Suprapubic skin (tissue), 4 donors: ENCODE results near the gene PGAM1. TPM values are rescaled to one million over a fixed set of nuclear protein-coding genes. Genes with fewer than 3 reads are reported as not detected.

Source experiments
- DNase-seq, 2 donors: peaks; one replicate each; pipeline ENCODE4 v3.0.0-alpha.2; 2019; ENCODE audit warnings: low spot score in 2 of 2
- H3K27ac ChIP-seq: fragments of 200-600 bp; sonication (generic); one replicate; pipeline ENCODE4 v1.5.1; 2019
- H3K27me3 ChIP-seq: fragments of 200-600 bp; sonication (generic); one replicate; pipeline ENCODE4 v1.5.1; 2019
- H3K36me3 ChIP-seq: fragments of 200-600 bp; sonication (generic); one replicate; pipeline ENCODE4 v1.5.1; 2019
- H3K4me1 ChIP-seq: fragments of 200-600 bp; sonication (generic); one replicate; pipeline ENCODE4 v1.5.1; 2019
- H3K4me3 ChIP-seq: fragments of 200-600 bp; sonication (generic); one replicate; pipeline ENCODE4 v1.5.1; 2019; ENCODE audit warnings: mild to moderate bottlenecking
- H3K9me3 ChIP-seq: fragments of 200-600 bp; sonication (generic); one replicate; pipeline ENCODE4 v1.5.1; 2019
- CTCF ChIP-seq, 2 donors: fragments of 200-600 bp in 1 of 2; fragments of 450-650 bp in 1 of 2; sonication (generic) in 1 of 2; IDR thresholded peaks; one replicate each; pipeline ENCODE4 v1.5.1; 2016 to 2019; ENCODE audit warnings: antibody characterized with exemption in 2 of 2, mild to moderate bottlenecking in 1 of 2, moderate library complexity in 1 of 2
- EP300 ChIP-seq: sonication (generic); formaldehyde crosslinking; IDR thresholded peaks from one replicate; pipeline ENCODE4 v1.6.1; 2017; ENCODE audit warnings: antibody characterized with exemption
- POLR2A ChIP-seq, 2 donors: fragments of 450-650 bp; IDR thresholded peaks; one replicate each; pipeline ENCODE4 v1.6.1; 2017; ENCODE audit warnings: antibody characterized with exemption in 2 of 2, mild to moderate bottlenecking in 2 of 2, moderate library complexity in 2 of 2
- POLR2AphosphoS5 ChIP-seq, 3 donors: sonication (generic); formaldehyde crosslinking; IDR thresholded peaks; one replicate each; pipeline ENCODE4 v1.6.1; 2017; ENCODE audit warnings: antibody characterized with exemption in 3 of 3
- WGBS: methylation state at CpG from one replicate; pipeline ENCODE4 v1.1.5; 2018; 5-methylcytosine and 5-hydroxymethylcytosine counted together
- total RNA-seq, 4 donors: library from RNA; depleted of rRNA; stranded (reverse); fragments of >200 nt; gene quantifications; one replicate each; pipeline ENCODE4 v1.1.0, GENCODE V29; 2016

PGAM1 gene
- total RNA-seq, 4 donors from 2014 or later: 106 to 238 (median 209) TPM

GRCh38 chr10:97381626-97382025 lies 44.4 kb upstream of the PGAM1 start:
- WGBS: 90% methylated on average over 8 of the region's 8 CpGs
- Histone ChIP-seq H3K36me3 (peaks cover 87% of the 10 kb centered on the region), H3K9me3 (no peaks in the 10 kb centered on the region), H3K4me1 (no peaks in the 10 kb centered on the region), H3K4me3 (no peak overlapping the region), H3K27ac (no peak overlapping the region), H3K27me3 (no peaks in the 10 kb centered on the region)
- no peak for TF ChIP-seq EP300
- TF ChIP-seq POLR2A (IDR thresholded peaks at IDR 0.05): no peak
- TF ChIP-seq POLR2AphosphoS5 (IDR thresholded peaks at IDR 0.05): no peak
- TF ChIP-seq CTCF (IDR thresholded peaks at IDR 0.05): no peak
- no peak for DNase-seq

DNA sequence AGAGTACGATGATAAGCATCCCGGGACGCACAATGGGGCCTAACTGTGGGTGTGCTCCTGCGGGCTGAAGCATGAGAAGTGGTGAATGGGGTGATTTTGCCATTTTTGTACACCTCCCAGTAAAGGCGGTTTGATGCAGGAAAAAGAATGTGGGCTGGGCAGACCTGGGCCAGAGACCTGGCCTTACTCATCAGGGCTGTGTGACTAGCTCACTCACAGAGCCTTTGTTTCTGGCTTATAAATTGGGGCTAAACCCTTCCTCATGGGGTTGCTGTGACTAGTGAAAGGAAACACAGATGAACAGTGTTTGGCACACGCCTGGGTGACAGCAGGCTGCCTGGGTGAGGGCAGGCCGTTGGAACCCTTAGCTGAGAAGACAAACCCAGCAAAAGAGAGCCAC lies 42.8 kb upstream of the PGAM1 start:
- 98% methylated on average over 7 of the region's 7 CpGs for WGBS
- H3K36me3 ChIP-seq: peaks cover 88% of the 10 kb centered on the region
- no peak for TF ChIP-seq EP300
- TF ChIP-seq POLR2A (IDR thresholded peaks at IDR 0.05): no peak
- TF ChIP-seq POLR2AphosphoS5 (IDR thresholded peaks at IDR 0.05): no peak
- TF ChIP-seq CTCF (IDR thresholded peaks at IDR 0.05): no peak
- H3K4me3 ChIP-seq: no peak overlapping the region
- H3K27me3 ChIP-seq: no peaks in the 10 kb centered on the region
- H3K4me1 ChIP-seq: no peaks in the 10 kb centered on the region
- no peak for DNase-seq
- H3K27ac ChIP-seq: no peak overlapping the region
- no peaks in the 10 kb centered on the region for H3K9me3 ChIP-seq

DNA sequence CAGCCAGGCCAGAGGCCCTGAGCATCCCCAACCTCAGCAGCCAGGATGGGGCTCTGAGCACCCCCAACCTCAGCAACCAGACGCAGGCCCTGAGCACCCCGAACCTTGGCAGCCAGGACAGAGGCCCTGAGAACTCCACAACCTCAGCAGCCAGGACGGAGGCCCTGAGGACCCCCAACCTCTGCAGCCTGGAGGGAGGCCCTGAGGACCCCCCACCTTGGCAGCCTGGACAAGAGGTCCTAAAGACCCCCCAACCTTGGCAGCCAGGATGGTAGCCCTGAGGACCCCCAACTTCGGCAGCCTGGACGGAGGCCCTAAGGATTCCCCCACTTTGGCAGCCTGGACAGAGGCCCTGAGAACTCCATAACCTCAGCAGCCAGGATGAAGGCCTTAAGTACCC lies 41.8 kb upstream of the PGAM1 start:
- Histone ChIP-seq H3K4me1 (no peaks in the 10 kb centered on the region), H3K36me3 (peaks cover 88% of the 10 kb centered on the region), H3K27me3 (no peaks in the 10 kb centered on the region), H3K4me3 (no peak overlapping the region), H3K9me3 (no peaks in the 10 kb centered on the region), H3K27ac (no peak overlapping the region)
- no CpG with 5 or more reads among the region's 5 CpGs for WGBS
- no peak for DNase-seq
- no peak for TF ChIP-seq CTCF (IDR thresholded peaks at IDR 0.05)

DNA sequence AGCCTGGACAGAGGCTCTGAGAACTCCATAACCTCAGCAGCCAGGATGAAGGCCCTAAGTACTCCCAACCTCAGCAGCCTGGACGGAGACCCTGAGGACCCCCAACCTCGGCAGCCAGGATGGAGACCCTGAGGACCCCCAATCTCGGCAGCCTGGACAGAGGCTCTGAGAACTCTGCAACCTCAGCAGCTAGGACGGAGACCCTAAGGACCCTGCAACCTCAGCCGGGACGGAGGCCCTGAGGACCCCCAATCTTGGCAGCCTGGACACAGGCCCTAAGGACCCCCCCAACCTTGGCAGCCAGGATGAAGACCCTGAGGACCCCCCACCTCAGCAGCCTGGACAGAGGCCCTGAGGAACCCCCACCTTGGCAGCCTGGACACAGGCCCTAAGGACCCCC lies 41.4 kb upstream of the PGAM1 start:
- Histone ChIP-seq H3K4me3 (no peak overlapping the region), H3K27ac (no peak overlapping the region), H3K27me3 (no peaks in the 10 kb centered on the region), H3K9me3 (no peaks in the 10 kb centered on the region), H3K4me1 (no peaks in the 10 kb centered on the region), H3K36me3 (peaks cover 88% of the 10 kb centered on the region)
- no peak for DNase-seq
- TF ChIP-seq POLR2A (IDR thresholded peaks at IDR 0.05): no peak
- TF ChIP-seq POLR2AphosphoS5 (IDR thresholded peaks at IDR 0.05): no peak
- no peak for TF ChIP-seq CTCF (IDR thresholded peaks at IDR 0.05)
- no peak for TF ChIP-seq EP300
- 97% methylated on average over 6 of the region's 6 CpGs for WGBS

DNA sequence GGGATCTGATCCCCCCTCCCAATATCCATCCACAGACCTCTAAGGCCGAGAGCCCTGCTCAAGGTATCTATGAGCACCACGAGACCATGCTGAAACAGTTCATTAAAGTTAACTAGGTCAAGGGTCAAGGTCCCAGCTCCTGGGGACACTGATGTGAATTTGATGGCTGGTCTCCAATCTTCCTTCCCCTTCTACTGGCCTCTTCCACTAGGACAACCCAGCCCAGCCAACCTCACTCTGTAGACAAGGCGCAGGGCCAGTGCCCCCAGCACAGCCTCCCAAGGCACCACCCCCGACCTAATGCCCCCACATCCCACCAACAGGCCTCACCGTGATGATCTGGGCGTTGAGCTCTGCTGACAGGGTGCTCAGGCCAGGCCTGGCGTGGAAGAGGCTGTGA lies 40.4 kb upstream of the PGAM1 start:
- H3K27me3 ChIP-seq: no peaks in the 10 kb centered on the region
- H3K36me3 ChIP-seq: peaks cover 88% of the 10 kb centered on the region
- 95% methylated on average over 7 of the region's 7 CpGs for WGBS
- H3K4me1 ChIP-seq: no peaks in the 10 kb centered on the region
- TF ChIP-seq EP300 (no peak), POLR2AphosphoS5 (IDR thresholded peaks at IDR 0.05) (no peak), CTCF (IDR thresholded peaks at IDR 0.05) (no peak), POLR2A (IDR thresholded peaks at IDR 0.05) (no peak)
- DNase-seq: no peak
- H3K27ac ChIP-seq: no peak overlapping the region
- no peaks in the 10 kb centered on the region for H3K9me3 ChIP-seq
- H3K4me3 ChIP-seq: no peak overlapping the region
